K562 (cell line): ENCODE measurements around the gene ADNP. TPM values are rescaled to one million over a fixed set of nuclear protein-coding genes. Genes with fewer than 3 reads are reported as not detected.

Experiments
- ARID3A ChIP-seq: IDR thresholded peaks from 2 replicates; pipeline ENCODE4 v1.6.1; 2012; ENCODE audit warnings: low read depth, low read length, improper control_type of control experiment, borderline replicate concordance
- ARID4B ChIP-seq: sonication (generic); formaldehyde crosslinking; IDR thresholded peaks from 2 replicates; pipeline ENCODE4 v1.8.0; 2022; ENCODE audit warnings: mild to moderate bottlenecking, missing genetic modification reagents
- KLF1 ChIP-seq: fragments of 450-650 bp; IDR thresholded peaks from 2 replicates; pipeline ENCODE4 v1.6.1; 2016; ENCODE audit warnings: missing genetic modification characterization, missing compliant biosample characterization
- OTX1 ChIP-seq: fragments of 450-650 bp; formaldehyde crosslinking; IDR thresholded peaks from 2 replicates; pipeline ENCODE4 v1.4.0; 2022; ENCODE audit warnings: mild to moderate bottlenecking
- ZBTB8A ChIP-seq: fragments of 450-650 bp; IDR thresholded peaks from 2 replicates; pipeline ENCODE4 v1.6.1; 2018; ENCODE audit warnings: mild to moderate bottlenecking, moderate library complexity; ENCODE audit not compliant: partially characterized antibody
- ZNF239 ChIP-seq: fragments of 250-450 bp; sonication (Bioruptor Pico); IDR thresholded peaks from 2 replicates; pipeline ENCODE4 v1.4.0; 2020; ENCODE audit warnings: mild to moderate bottlenecking
- ZNF318 ChIP-seq, 2 experiments: fragments of 450-650 bp; IDR thresholded peaks; 2 replicates each; pipeline ENCODE4 v1.6.1; 2016; ENCODE audit warnings: mild to moderate bottlenecking in 2 of 2, borderline replicate concordance in 1 of 2, low read depth in 1 of 2, moderate library complexity in 1 of 2
- ZNF75A ChIP-seq: fragments of 450-650 bp; formaldehyde crosslinking; IDR thresholded peaks from 2 replicates; pipeline ENCODE4 v1.4.0; 2020; ENCODE audit warnings: mild to moderate bottlenecking
- polyA plus RNA-seq, 8 experiments: library from polyadenylated mRNA; depleted of rRNA in 4 of 8; stranded (reverse) in 5 of 8; unstranded in 3 of 8; fragments of >200 nt; fragmentation: Nextera tagmentation in 2 of 8; fragmentation: Illumina TruSeq in 1 of 8; extraction: Ambion mirVana in 2 of 8; extraction: Trizol in 1 of 8; gene quantifications; 2 replicates each; pipeline versions ENCODE4 v1.2.1 to v1.2.3, GENCODE V29; 2011 to 2014; ENCODE audit warnings: inconsistent platforms in 1 of 8, missing spikeins in 1 of 8
- total RNA-seq, 7 experiments: library from RNA; depleted of rRNA in 6 of 7; stranded (reverse); fragments of >200 nt in 6 of 7; fragmentation: Illumina TruSeq in 2 of 7; extraction: Trizol in 2 of 7; gene quantifications; 2 replicates each; pipeline versions ENCODE4 v1.2.1 to v1.2.3, GENCODE V29; 2011 to 2021; ENCODE audit warnings: low replicate concordance in 1 of 7
- TF ChIP-seq, protein P1 (sequence below): fragments of 450-650 bp; formaldehyde crosslinking; IDR thresholded peaks from 2 replicates; pipeline ENCODE4 v1.4.0; 2020; ENCODE audit warnings: mild to moderate bottlenecking, mixed read lengths

The ADNP gene
- total and polyA plus RNA-seq, 9 of the 15 experiments (the other 6 are each of a cell fraction or from before 2014, with no cell fraction given): 17.8 to 59.9 (median 25.3) TPM

GRCh38 chr20:50929299-50930138 lies 1.7 kb downstream of the ADNP start (continued):
- TF ChIP-seq OTX1 (peak; percentile 51; the same call in 1 of the 2 replicates), ARID3A (no peak), ZBTB8A (no peak), ZNF318 (IDR thresholded peaks at IDR 0.05; ENCODE audit: borderline replicate concordance in 1 of 2, low read depth in 1 of 2) (no peak), ARID4B (no peak), ZNF75A (no peak), ZNF239 (CRISPR knock-in tag) (peak; percentile 30; the same call in 1 of the 2 replicates), KLF1 (tag) (no peak)
- TF ChIP-seq, protein P1, sequence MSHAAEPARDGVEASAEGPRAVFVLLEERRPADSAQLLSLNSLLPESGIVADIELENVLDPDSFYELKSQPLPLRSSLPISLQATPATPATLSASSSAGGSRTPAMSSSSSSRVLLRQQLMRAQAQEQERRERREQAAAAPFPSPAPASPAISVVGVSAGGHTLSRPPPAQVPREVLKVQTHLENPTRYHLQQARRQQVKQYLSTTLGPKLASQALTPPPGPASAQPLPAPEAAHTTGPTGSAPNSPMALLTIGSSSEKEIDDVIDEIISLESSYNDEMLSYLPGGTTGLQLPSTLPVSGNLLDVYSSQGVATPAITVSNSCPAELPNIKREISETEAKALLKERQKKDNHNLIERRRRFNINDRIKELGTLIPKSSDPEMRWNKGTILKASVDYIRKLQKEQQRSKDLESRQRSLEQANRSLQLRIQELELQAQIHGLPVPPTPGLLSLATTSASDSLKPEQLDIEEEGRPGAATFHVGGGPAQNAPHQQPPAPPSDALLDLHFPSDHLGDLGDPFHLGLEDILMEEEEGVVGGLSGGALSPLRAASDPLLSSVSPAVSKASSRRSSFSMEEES: no peak
